Measurements from ENCODE around the gene CNTLN.
A peak's percentile ranks its signal among the peaks of the same experiment; 100 is the strongest.

GRCh38 chr9:17531642-17532254, 396.9 kb downstream of the CNTLN start:
- TF ChIP-seq POLR2A (IDR thresholded peaks at IDR 0.05; ENCODE audit: borderline replicate concordance, extremely low read depth, insufficient read depth, insufficient read length), result no peak
- TF ChIP-seq, protein P1, sequence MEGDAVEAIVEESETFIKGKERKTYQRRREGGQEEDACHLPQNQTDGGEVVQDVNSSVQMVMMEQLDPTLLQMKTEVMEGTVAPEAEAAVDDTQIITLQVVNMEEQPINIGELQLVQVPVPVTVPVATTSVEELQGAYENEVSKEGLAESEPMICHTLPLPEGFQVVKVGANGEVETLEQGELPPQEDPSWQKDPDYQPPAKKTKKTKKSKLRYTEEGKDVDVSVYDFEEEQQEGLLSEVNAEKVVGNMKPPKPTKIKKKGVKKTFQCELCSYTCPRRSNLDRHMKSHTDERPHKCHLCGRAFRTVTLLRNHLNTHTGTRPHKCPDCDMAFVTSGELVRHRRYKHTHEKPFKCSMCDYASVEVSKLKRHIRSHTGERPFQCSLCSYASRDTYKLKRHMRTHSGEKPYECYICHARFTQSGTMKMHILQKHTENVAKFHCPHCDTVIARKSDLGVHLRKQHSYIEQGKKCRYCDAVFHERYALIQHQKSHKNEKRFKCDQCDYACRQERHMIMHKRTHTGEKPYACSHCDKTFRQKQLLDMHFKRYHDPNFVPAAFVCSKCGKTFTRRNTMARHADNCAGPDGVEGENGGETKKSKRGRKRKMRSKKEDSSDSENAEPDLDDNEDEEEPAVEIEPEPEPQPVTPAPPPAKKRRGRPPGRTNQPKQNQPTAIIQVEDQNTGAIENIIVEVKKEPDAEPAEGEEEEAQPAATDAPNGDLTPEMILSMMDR (IDR thresholded peaks at IDR 0.05 in 2 of 3, conservative IDR thresholded peaks at IDR 0.05 in 1 of 3; ENCODE audit: borderline replicate concordance in 1 of 3, insufficient read depth in 1 of 3, low read depth in 2 of 3, low read length in 2 of 3), result peak; percentile 48 to 65 (median 62)
- TF ChIP-seq EZH2phosphoT487 (IDR thresholded peaks at IDR 0.05; ENCODE audit: borderline replicate concordance), result no peak
- no peak for TF ChIP-seq POLR2AphosphoS5 (IDR thresholded peaks at IDR 0.05; ENCODE audit: low read depth, low read length)
- no peak for TF ChIP-seq ZBTB33 (IDR thresholded peaks at IDR 0.05; ENCODE audit: extremely low read depth, insufficient replicate concordance, low read length)
- no peak for TF ChIP-seq ATF3 (IDR thresholded peaks at IDR 0.05)
- TF ChIP-seq EGR1 (IDR thresholded peaks at IDR 0.05; ENCODE audit: low read depth), result no peak
- TF ChIP-seq, protein P2, sequence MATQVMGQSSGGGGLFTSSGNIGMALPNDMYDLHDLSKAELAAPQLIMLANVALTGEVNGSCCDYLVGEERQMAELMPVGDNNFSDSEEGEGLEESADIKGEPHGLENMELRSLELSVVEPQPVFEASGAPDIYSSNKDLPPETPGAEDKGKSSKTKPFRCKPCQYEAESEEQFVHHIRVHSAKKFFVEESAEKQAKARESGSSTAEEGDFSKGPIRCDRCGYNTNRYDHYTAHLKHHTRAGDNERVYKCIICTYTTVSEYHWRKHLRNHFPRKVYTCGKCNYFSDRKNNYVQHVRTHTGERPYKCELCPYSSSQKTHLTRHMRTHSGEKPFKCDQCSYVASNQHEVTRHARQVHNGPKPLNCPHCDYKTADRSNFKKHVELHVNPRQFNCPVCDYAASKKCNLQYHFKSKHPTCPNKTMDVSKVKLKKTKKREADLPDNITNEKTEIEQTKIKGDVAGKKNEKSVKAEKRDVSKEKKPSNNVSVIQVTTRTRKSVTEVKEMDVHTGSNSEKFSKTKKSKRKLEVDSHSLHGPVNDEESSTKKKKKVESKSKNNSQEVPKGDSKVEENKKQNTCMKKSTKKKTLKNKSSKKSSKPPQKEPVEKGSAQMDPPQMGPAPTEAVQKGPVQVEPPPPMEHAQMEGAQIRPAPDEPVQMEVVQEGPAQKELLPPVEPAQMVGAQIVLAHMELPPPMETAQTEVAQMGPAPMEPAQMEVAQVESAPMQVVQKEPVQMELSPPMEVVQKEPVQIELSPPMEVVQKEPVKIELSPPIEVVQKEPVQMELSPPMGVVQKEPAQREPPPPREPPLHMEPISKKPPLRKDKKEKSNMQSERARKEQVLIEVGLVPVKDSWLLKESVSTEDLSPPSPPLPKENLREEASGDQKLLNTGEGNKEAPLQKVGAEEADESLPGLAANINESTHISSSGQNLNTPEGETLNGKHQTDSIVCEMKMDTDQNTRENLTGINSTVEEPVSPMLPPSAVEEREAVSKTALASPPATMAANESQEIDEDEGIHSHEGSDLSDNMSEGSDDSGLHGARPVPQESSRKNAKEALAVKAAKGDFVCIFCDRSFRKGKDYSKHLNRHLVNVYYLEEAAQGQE (IDR thresholded peaks at IDR 0.05; ENCODE audit: low read depth), result no peak
- TF ChIP-seq, protein P3, sequence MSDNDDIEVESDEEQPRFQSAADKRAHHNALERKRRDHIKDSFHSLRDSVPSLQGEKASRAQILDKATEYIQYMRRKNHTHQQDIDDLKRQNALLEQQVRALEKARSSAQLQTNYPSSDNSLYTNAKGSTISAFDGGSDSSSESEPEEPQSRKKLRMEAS (IDR thresholded peaks at IDR 0.05), result no peak
- TF ChIP-seq SP1 (IDR thresholded peaks at IDR 0.05; ENCODE audit: low read depth), result no peak
- TF ChIP-seq EZH2 (IDR thresholded peaks at IDR 0.05), result no peak
- TF ChIP-seq TCF7L2 (IDR thresholded peaks at IDR 0.05; ENCODE audit: borderline replicate concordance, extremely low read depth, insufficient read depth, insufficient read length), result no peak
- peak; percentile 64 for TF ChIP-seq RAD21 (IDR thresholded peaks at IDR 0.05; ENCODE audit: low read depth)

Measured in HCT116 (cell line).